ENCODE results near the gene CCL1. TPM values are rescaled to one million over a fixed set of nuclear protein-coding genes. Genes with fewer than 3 reads are reported as not detected.

CCL1 gene
- total and polyA plus RNA-seq, 9 of the 15 experiments (the other 6 are each of a cell fraction or from before 2014, with no cell fraction given), result 0.45 TPM; not detected in 8

- Histone ChIP-seq H3K4me1 (replicated peaks in 1 of 2; ENCODE audit: control insufficient read depth in 2 of 2, insufficient read depth in 2 of 2, low read length in 2 of 2) (peaks cover 3 to 39% of the 10 kb centered on the region in 2 experiments; a peak in 2 of 5 replicates), H3K27ac (ENCODE audit: extremely low read depth, low read depth, low read length) (no peak overlapping the region), H2AFZ (ENCODE audit: low read depth, low read length) (no peak overlapping the region), H3K9me1 (ENCODE audit: control insufficient read depth, insufficient read depth, low read length) (no peaks in the 10 kb centered on the region), H4K20me1 (replicated peaks; ENCODE audit: control insufficient read depth, insufficient read depth, low read length) (no peaks in the 10 kb centered on the region), H3K9ac (ENCODE audit: insufficient read depth in 1 of 2, low read depth in 2 of 2, low read length in 2 of 2) (no peak overlapping the region), H3K4me3 (no peak overlapping the region), H3K79me2 (ENCODE audit: control insufficient read depth, insufficient read depth, low read length) (no peaks in the 10 kb centered on the region), H3K9me3 (replicated peaks; ENCODE audit: control insufficient read depth, insufficient read depth, low read depth, low read length) (no peaks in the 10 kb centered on the region), H3K36me3 (ENCODE audit: control insufficient read depth, insufficient read depth, low read length) (no peaks in the 10 kb centered on the region), H3K4me2 (ENCODE audit: insufficient read depth, low read length) (no peak overlapping the region), H3K27me3 (ENCODE audit: control insufficient read depth in 2 of 2, insufficient read depth in 2 of 2, low read length in 2 of 2) (peaks cover 0 to 4% of the 10 kb centered on the region in 2 experiments; a peak in 1 of 5 replicates)
- ChIA-PET CTCF (ENCODE audit: low intra/inter-chr PET ratio) (no interaction called here), POLR2A (no interaction called here)
- in situ Hi-C loops (cut with MboI), result no loop called here
- BruUV-seq (replicated peaks), result no TSS peak
- intact Hi-C loops (cut with micrococcal nuclease), result no loop called here
- FAIRE-seq, result no peak
- no peak for ATAC-seq
- TF ChIP-seq GMEB1 (CRISPR knock-in tag; IDR thresholded peaks at IDR 0.05) (no peak), TAF7 (tag; IDR thresholded peaks at IDR 0.05) (no peak), ZNF280A (IDR thresholded peaks at IDR 0.05; ENCODE audit: low read depth, partially characterized antibody) (no peak), KDM1A (IDR thresholded peaks at IDR 0.05) (no peak), NEUROD1 (IDR thresholded peaks at IDR 0.05; ENCODE audit: borderline replicate concordance, low read depth, low read length, partially characterized antibody) (no peak), ZC3H4 (CRISPR knock-in tag; IDR thresholded peaks at IDR 0.05; ENCODE audit: borderline replicate concordance) (no peak)
- DNase-seq (ENCODE audit: extremely low read depth in 1 of 4, low spot score in 3 of 4), result no peak
- WGBS (ENCODE audit: insufficient coverage, low coverage, missing lambda C conversion rate), result 32% methylated on average over 9 of the region's 9 CpGs
These were observed 22.0 kb upstream of the CCL1 start for GRCh38 chr17:34384822-34385605.

Measured in K562 (cell line).